ENCODE results near the gene VPS13D. TPM values are rescaled to one million over a fixed set of nuclear protein-coding genes. Genes with fewer than 3 reads are reported as not detected.
A peak's percentile ranks its signal among the peaks of the same experiment; 100 is the strongest.

Gene VPS13D
- total and polyA plus RNA-seq, 10 of the 15 experiments (the other 5 are each of a cell fraction or from before 2014, with no cell fraction given): 1.4 to 16.9 (median 8.5) TPM

DNA sequence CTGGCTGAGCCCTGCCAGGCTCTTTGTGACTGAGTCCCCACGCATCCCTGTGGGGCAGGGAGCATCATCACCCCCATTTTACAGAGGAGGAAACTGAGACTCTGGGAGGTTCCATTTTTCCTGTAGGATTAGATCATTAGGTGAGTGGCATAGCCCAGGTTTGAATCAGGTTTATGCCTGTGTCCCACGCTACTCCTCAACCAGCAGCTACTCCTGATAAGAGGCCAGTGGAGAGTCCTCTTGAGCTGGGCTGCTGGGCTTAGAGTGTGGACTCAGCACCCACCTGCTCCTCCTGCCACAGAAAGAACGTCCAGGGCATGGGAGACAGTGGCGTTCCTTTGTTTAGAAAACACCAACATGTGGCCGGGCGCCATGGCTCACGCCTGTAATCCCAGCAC lies 32.3 kb upstream of the VPS13D start:
- Histone ChIP-seq H3K4me1 (ENCODE audit: control insufficient read depth, insufficient read depth, low read length) (peaks cover 44% of the 10 kb centered on the region), H3K4me2 (ENCODE audit: control insufficient read depth, insufficient read depth) (peak overlapping the region; percentile 4; the same call in 1 of the 2 replicates), H3K4me3 (no peak overlapping the region), H3K9ac (ENCODE audit: control insufficient read depth, insufficient read depth, low read length) (no peak overlapping the region), H2AFZ (ENCODE audit: control insufficient read depth, low read depth, low read length) (no peak overlapping the region), H3K27me3 (replicated peaks in 1 of 2; ENCODE audit: control insufficient read depth in 2 of 2, insufficient read depth in 2 of 2, low read length in 1 of 2) (no peaks in the 10 kb centered on the region), H3K36me3 (ENCODE audit: control insufficient read depth in 2 of 2, insufficient read depth in 2 of 2, low read length in 1 of 2) (peaks cover 15 to 29% of the 10 kb centered on the region in 2 experiments; a peak in 3 of 4 replicates), H3K27ac (ENCODE audit: control insufficient read depth, insufficient read depth) (peak overlapping the region; percentile 9; the same call in 1 of the 2 replicates), H3K9me3 (replicated peaks; ENCODE audit: control insufficient read depth, insufficient read depth, low read length) (no peaks in the 10 kb centered on the region; the same call in 2 of the 3 replicates), H3K79me2 (ENCODE audit: control insufficient read depth, insufficient read depth, low read length) (no peaks in the 10 kb centered on the region), H4K20me1 (ENCODE audit: control insufficient read depth, insufficient read depth) (no peaks in the 10 kb centered on the region)
- intact Hi-C loops (cut with micrococcal nuclease; ENCODE audit: unreplicated experiment): loop anchor here (5.0 kb wide), 1 partner anchor 35 kb away; no protein-coding TSS in a partner anchor
- DNase-seq (ENCODE audit: low read depth, low spot score) (no peak), FAIRE-seq (no peak), ATAC-seq (no peak; the same call in 2 of the 3 replicates)
- ChIA-PET CTCF (interaction anchor here (0.8 to 8.5 kb wide), 3 partner anchors 14 to 72 kb away, joined by 3 to 104 read pairs (median 5); no protein-coding TSS in a partner anchor), SMC1A (ENCODE audit: uncharacterized antibody, unreplicated experiment) (interaction anchor here (0.7 to 16.0 kb wide), 9 partner anchors 11 to 73 kb away, joined by 3 to 191 read pairs (median 4); partner anchors contain the start of gene TNFRSF1B), POLR2A (interaction anchor here (0.7 to 2.9 kb wide), 4 partner anchors 14 to 48 kb away, joined by 3 to 7 read pairs (median 5); no protein-coding TSS in a partner anchor), RAD21 (ENCODE audit: unreplicated experiment) (interaction anchor here (0.7 to 12.7 kb wide), 5 partner anchors 15 to 72 kb away, joined by 3 to 116 read pairs (median 6); no protein-coding TSS in a partner anchor)
- in situ Hi-C loops (cut with MboI): no loop called here
- TF ChIP-seq POLR2A (IDR thresholded peaks at IDR 0.05; ENCODE audit: low read depth, low read length) (no peak), IKZF1 (conservative IDR thresholded peaks at IDR 0.05) (0 out of 2 replicates have a peak, but pooled peaks have one; percentile 20), TCF3 (IDR thresholded peaks at IDR 0.05; ENCODE audit: borderline replicate concordance, insufficient read depth, low read depth, low read length) (no peak), HDAC6 (IDR thresholded peaks at IDR 0.05; ENCODE audit: unreplicated experiment) (no peak), BHLHE40 (IDR thresholded peaks at IDR 0.05; ENCODE audit: borderline replicate concordance in 1 of 2, low read depth in 2 of 2, low read length in 1 of 2) (no peak)
- TF ChIP-seq, protein P1, sequence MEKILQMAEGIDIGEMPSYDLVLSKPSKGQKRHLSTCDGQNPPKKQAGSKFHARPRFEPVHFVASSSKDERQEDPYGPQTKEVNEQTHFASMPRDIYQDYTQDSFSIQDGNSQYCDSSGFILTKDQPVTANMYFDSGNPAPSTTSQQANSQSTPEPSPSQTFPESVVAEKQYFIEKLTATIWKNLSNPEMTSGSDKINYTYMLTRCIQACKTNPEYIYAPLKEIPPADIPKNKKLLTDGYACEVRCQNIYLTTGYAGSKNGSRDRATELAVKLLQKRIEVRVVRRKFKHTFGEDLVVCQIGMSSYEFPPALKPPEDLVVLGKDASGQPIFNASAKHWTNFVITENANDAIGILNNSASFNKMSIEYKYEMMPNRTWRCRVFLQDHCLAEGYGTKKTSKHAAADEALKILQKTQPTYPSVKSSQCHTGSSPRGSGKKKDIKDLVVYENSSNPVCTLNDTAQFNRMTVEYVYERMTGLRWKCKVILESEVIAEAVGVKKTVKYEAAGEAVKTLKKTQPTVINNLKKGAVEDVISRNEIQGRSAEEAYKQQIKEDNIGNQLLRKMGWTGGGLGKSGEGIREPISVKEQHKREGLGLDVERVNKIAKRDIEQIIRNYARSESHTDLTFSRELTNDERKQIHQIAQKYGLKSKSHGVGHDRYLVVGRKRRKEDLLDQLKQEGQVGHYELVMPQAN (conservative IDR thresholded peaks at IDR 0.05): no peak
- TF ChIP-seq, protein P2, sequence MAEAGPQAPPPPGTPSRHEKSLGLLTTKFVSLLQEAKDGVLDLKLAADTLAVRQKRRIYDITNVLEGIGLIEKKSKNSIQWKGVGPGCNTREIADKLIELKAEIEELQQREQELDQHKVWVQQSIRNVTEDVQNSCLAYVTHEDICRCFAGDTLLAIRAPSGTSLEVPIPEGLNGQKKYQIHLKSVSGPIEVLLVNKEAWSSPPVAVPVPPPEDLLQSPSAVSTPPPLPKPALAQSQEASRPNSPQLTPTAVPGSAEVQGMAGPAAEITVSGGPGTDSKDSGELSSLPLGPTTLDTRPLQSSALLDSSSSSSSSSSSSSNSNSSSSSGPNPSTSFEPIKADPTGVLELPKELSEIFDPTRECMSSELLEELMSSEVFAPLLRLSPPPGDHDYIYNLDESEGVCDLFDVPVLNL (IDR thresholded peaks at IDR 0.05; ENCODE audit: low read depth, low read length): no peak
- 66% methylated on average over 7 of the region's 7 CpGs for WGBS (ENCODE audit: insufficient coverage, insufficient replicate concordance, low lambda C conversion rate, missing lambda C conversion rate)
- BruUV-seq (replicated peaks): no TSS peak
